Suppressor macrophage treated with lipopolysaccharide for 1 hour (primary cell): Measurements from ENCODE around the gene NEURL1.

Source experiments
- DNase-seq, 3 donors: peaks; one replicate each; pipeline ENCODE4 v3.0.0-alpha.2; 2020 to 2022

The NEURL1 gene

GRCh38 chr10:103568505-103568904, 75.0 kb downstream of the NEURL1 start:
- no peak for DNase-seq

- no peak for DNase-seq
Observed at GRCh38 chr10:103569896-103570295, 76.4 kb downstream of the NEURL1 start.

- DNase-seq = no peak
Observed at GRCh38 chr10:103570844-103571655, 77.5 kb downstream of the NEURL1 start.

- no peak for DNase-seq
Observed at GRCh38 chr10:103571656-103571975, 78.1 kb downstream of the NEURL1 start.

- no peak for DNase-seq
Observed at GRCh38 chr10:103572347-103573204, 79.1 kb downstream of the NEURL1 start.

- DNase-seq = no peak
Observed at GRCh38 chr10:103573205-103573487, 79.6 kb downstream of the NEURL1 start.

GRCh38 chr10:103574097-103575061, 80.9 kb downstream of the NEURL1 start:
- DNase-seq = no peak

GRCh38 chr10:103575416-103576075, 82.0 kb downstream of the NEURL1 start:
- no peak for DNase-seq

- no peak for DNase-seq
Observed at GRCh38 chr10:103576076-103576471, 82.6 kb downstream of the NEURL1 start.

- DNase-seq = no peak
Observed at GRCh38 chr10:103576862-103577261, 83.4 kb downstream of the NEURL1 start.

- DNase-seq = no peak
Observed at GRCh38 chr10:103578782-103579382, 85.4 kb downstream of the NEURL1 start.

- DNase-seq = no peak
Observed at GRCh38 chr10:103580011-103580410, 86.5 kb downstream of the NEURL1 start.

- no peak for DNase-seq
Observed at GRCh38 chr10:103580430-103580829, 86.9 kb downstream of the NEURL1 start.

GRCh38 chr10:103581499-103581898, 88.0 kb downstream of the NEURL1 start:
- no peak for DNase-seq

- DNase-seq = no peak
Observed at GRCh38 chr10:103582331-103583123, 89.0 kb downstream of the NEURL1 start.

GRCh38 chr10:103583871-103584215, 90.3 kb downstream of the NEURL1 start:
- peak in 1 of 3 donors; percentile 4 for DNase-seq

GRCh38 chr10:103584216-103585010, 90.9 kb downstream of the NEURL1 start:
- DNase-seq = peak; percentile 29 to 65 (median 50)

- DNase-seq = no peak
Observed at GRCh38 chr10:103585011-103585405, 91.5 kb downstream of the NEURL1 start.

GRCh38 chr10:103587073-103587472, 93.6 kb downstream of the NEURL1 start:
- no peak for DNase-seq

GRCh38 chr10:103589074-103589630, 95.6 kb downstream of the NEURL1 start:
- no peak for DNase-seq
